HepG2 (cell line): Measurements from ENCODE around the gene PLCL1. TPM values are rescaled to one million over a fixed set of nuclear protein-coding genes. Genes with fewer than 3 reads are reported as not detected.

Experiments used
- ATAC-seq: fragments of 200-7000 bp; cut with Tn5 transposase; 3 replicates; pipeline ENCODE4 v1.9.1; 2020; ENCODE audit warnings: mild to moderate bottlenecking, moderate library complexity
- BruUV-seq: library from RNA; stranded (reverse); fragments of 400-500 nt; replicated peaks from 2 replicates; lab custom pipeline; 2021; lab: Mats Ljungman, UMichigan
- CTCF ChIA-PET: fragments of 300-600 bp; formaldehyde crosslinking; extraction: SDS; loops from one replicate; lab custom pipeline; 2021; ENCODE audit warnings: low total read pairs, inconsistent platforms, low intra/inter-chr PET ratio; lab: Yijun Ruan, JAX
- POLR2A ChIA-PET: fragments of 350-600 bp; sonication (Branson Sonifier 250); formaldehyde crosslinking; loops from one replicate; lab custom pipeline; 2020; ENCODE audit warnings: antibody characterized with exemption, inconsistent platforms; lab: Yijun Ruan, JAX
- DNase-seq: peaks from one replicate; pipeline ENCODE4 v3.0.0-alpha.2; 2015; ENCODE audit warnings: low spot score
- FAIRE-seq: peaks from 3 replicates; lab custom pipeline; 2011; peaks lifted over from hg19 to GRCh38; lab: Jason Lieb, UNC
- H2AFZ ChIP-seq: one replicate; pipeline ENCODE4 v1.6.1; 2011; ENCODE audit warnings: low read length, inconsistent platforms
- H3K27ac ChIP-seq: fragments of 300-600 bp; 3 replicates; pipeline ENCODE4 v1.8.0; 2011; ENCODE audit warnings: mixed run types, mild to moderate bottlenecking, mixed read lengths, low read length, inconsistent platforms; ENCODE audit not compliant: insufficient read depth; ENCODE audit errors: extremely low read length
- H3K27me3 ChIP-seq, 2 experiments: fragments of 200-600 bp in 1 of 2; 2 replicates in 1 of 2; 3 replicates in 1 of 2; pipeline versions ENCODE4 v1.6.0 to v1.8.0; 2011; ENCODE audit warnings: low read length in 2 of 2, mild to moderate bottlenecking in 2 of 2, moderate library complexity in 2 of 2, inconsistent platforms in 1 of 2; ENCODE audit not compliant: insufficient read depth in 2 of 2, control insufficient read depth in 1 of 2
- H3K36me3 ChIP-seq, 2 experiments: fragments of 200-600 bp in 1 of 2; replicated peaks in 1 of 2; 2 replicates in 1 of 2; 3 replicates in 1 of 2; pipeline versions ENCODE4 v1.5.1 to v1.8.0; 2011; ENCODE audit warnings: low read length in 2 of 2, inconsistent platforms in 1 of 2; ENCODE audit not compliant: insufficient read depth in 2 of 2, control insufficient read depth in 1 of 2
- H3K4me1 ChIP-seq: 2 replicates; pipeline ENCODE4 v1.5.1; 2012; ENCODE audit warnings: low read length, inconsistent platforms; ENCODE audit not compliant: insufficient read depth
- H3K4me2 ChIP-seq: 2 replicates; pipeline ENCODE4 v1.6.0; 2011; ENCODE audit warnings: low read depth, low read length, inconsistent platforms
- H3K4me3 ChIP-seq, 3 experiments: fragments of 200-600 bp in 1 of 3; sonication (generic), shearing (Covaris generic) in 1 of 3; replicated peaks in 1 of 3; 2 replicates each; pipeline ENCODE4 v1.5.1; 2011 to 2016; ENCODE audit warnings: low read length in 3 of 3, inconsistent platforms in 2 of 3, low read depth in 2 of 3, mild to moderate bottlenecking in 2 of 3, control low read depth in 1 of 3, mixed read lengths in 1 of 3; ENCODE audit not compliant: insufficient read depth in 1 of 3
- H3K79me2 ChIP-seq: one replicate; pipeline ENCODE4 v1.6.1; 2011; ENCODE audit warnings: low read length, inconsistent platforms; ENCODE audit not compliant: insufficient read depth
- H3K9ac ChIP-seq: 2 replicates; pipeline ENCODE4 v1.6.0; 2011; ENCODE audit warnings: mild to moderate bottlenecking, low read depth, low read length, inconsistent platforms; ENCODE audit not compliant: insufficient read depth
- H3K9me3 ChIP-seq: 2 replicates; pipeline ENCODE4 v1.5.1; 2012; ENCODE audit warnings: mild to moderate bottlenecking, low read length
- H4K20me1 ChIP-seq: 2 replicates; pipeline ENCODE4 v1.6.0; 2011; ENCODE audit warnings: inconsistent platforms, mild to moderate bottlenecking, low read length, moderate library complexity; ENCODE audit not compliant: insufficient read depth
- ARID2 ChIP-seq: sonication (generic); formaldehyde crosslinking; IDR thresholded peaks from 2 replicates; pipeline ENCODE4 v1.8.1; 2022; ENCODE audit warnings: mild to moderate bottlenecking, missing genetic modification reagents, borderline replicate concordance
- KDM1A ChIP-seq: IDR thresholded peaks from 2 replicates; pipeline ENCODE4 v1.6.1; 2016; ENCODE audit warnings: missing compliant biosample characterization
- KLF11 ChIP-seq: IDR thresholded peaks from 2 replicates; pipeline ENCODE4 v1.6.1; 2016; ENCODE audit warnings: missing compliant biosample characterization
- MIXL1 ChIP-seq: IDR thresholded peaks from 2 replicates; pipeline ENCODE4 v1.6.1; 2016
- MTF2 ChIP-seq: sonication (generic); formaldehyde crosslinking; IDR thresholded peaks from 2 replicates; pipeline ENCODE4 v1.5.0; 2020; ENCODE audit warnings: missing genetic modification reagents, borderline replicate concordance
- NBN ChIP-seq: fragments of 450-650 bp; conservative IDR thresholded peaks from 2 replicates; pipeline ENCODE4 v1.6.1; 2017
- SKI ChIP-seq: fragments of 450-650 bp; IDR thresholded peaks from one replicate; pipeline ENCODE4 v1.6.1; 2018; ENCODE audit warnings: mild to moderate bottlenecking; ENCODE audit not compliant: partially characterized antibody
- STAT5B ChIP-seq: sonication (generic); formaldehyde crosslinking; IDR thresholded peaks from 2 replicates; pipeline ENCODE4 v1.4.0; 2020; ENCODE audit warnings: missing genetic modification reagents
- SUZ12 ChIP-seq: fragments of 150-350 bp; IDR thresholded peaks from 2 replicates; pipeline ENCODE4 v1.6.1; 2014; ENCODE audit warnings: low read depth, low read length
- TMF1 ChIP-seq: sonication (generic); formaldehyde crosslinking; IDR thresholded peaks from 2 replicates; pipeline ENCODE4 v1.8.1; 2022; ENCODE audit warnings: low read depth, missing genetic modification reagents
- ZNF20 ChIP-seq: sonication (generic); formaldehyde crosslinking; IDR thresholded peaks from 2 replicates; pipeline ENCODE4 v1.4.0; 2020; ENCODE audit warnings: mild to moderate bottlenecking, moderate library complexity, missing genetic modification reagents
- ZNF225 ChIP-seq: sonication (generic); formaldehyde crosslinking; IDR thresholded peaks from 2 replicates; pipeline ENCODE4 v1.4.0; 2020; ENCODE audit warnings: mild to moderate bottlenecking, missing genetic modification reagents
- ZNF260 ChIP-seq: sonication (generic); formaldehyde crosslinking; IDR thresholded peaks from 2 replicates; pipeline ENCODE4 v1.4.0; 2020; ENCODE audit warnings: missing genetic modification reagents, low read depth, mild to moderate bottlenecking, borderline replicate concordance
- ZNF343 ChIP-seq: sonication (generic); formaldehyde crosslinking; IDR thresholded peaks from 2 replicates; pipeline ENCODE4 v1.4.0; 2020; ENCODE audit warnings: mild to moderate bottlenecking, missing genetic modification reagents
- ZNF780A ChIP-seq: sonication (generic); formaldehyde crosslinking; IDR thresholded peaks from 2 replicates; pipeline ENCODE4 v1.8.0; 2022; ENCODE audit warnings: mild to moderate bottlenecking, missing genetic modification reagents, moderate library complexity
- ZNF788 ChIP-seq: sonication (generic); formaldehyde crosslinking; IDR thresholded peaks from 2 replicates; pipeline ENCODE4 v1.5.0; 2020; ENCODE audit warnings: mild to moderate bottlenecking, missing genetic modification reagents, borderline replicate concordance
- ZNF839 ChIP-seq: sonication (generic); formaldehyde crosslinking; IDR thresholded peaks from 2 replicates; pipeline ENCODE4 v1.4.0; 2020; ENCODE audit warnings: missing genetic modification reagents, mild to moderate bottlenecking, borderline replicate concordance
- ZNF879 ChIP-seq: sonication (generic); formaldehyde crosslinking; IDR thresholded peaks from 2 replicates; pipeline ENCODE4 v1.8.1; 2023; ENCODE audit warnings: missing genetic modification reagents
- WGBS: methylation state at CpG from one replicate; pipeline ENCODE4 v1.1.6; 2017; ENCODE audit warnings: low lambda C conversion rate; 5-methylcytosine and 5-hydroxymethylcytosine counted together
- in situ Hi-C: cut with HindIII; loops from 2 replicates; pipeline ENCODE4 v1.10.0; 2017; ENCODE audit warnings: low pct_unique_long_range_greater_than_20kb; ENCODE audit not compliant: extremely low pct_ligation_motif_present
- intact Hi-C: fragments of 100-400 bp; cut with micrococcal nuclease; formaldehyde crosslinking; loops from one replicate; pipeline ENCODE4 v1.10.0; 2022; ENCODE audit not compliant: unreplicated experiment
- polyA plus RNA-seq, 8 experiments: library from polyadenylated mRNA; depleted of rRNA in 3 of 8; stranded (reverse) in 7 of 8; unstranded in 1 of 8; fragments of >200 nt; fragmentation: Illumina TruSeq in 4 of 8; extraction: Trizol in 4 of 8; gene quantifications; 2 replicates each; pipeline versions ENCODE4 v1.2.1 to v1.2.3, GENCODE V29; 2011 to 2016; ENCODE audit warnings: low read depth in 4 of 8, missing spikeins in 1 of 8, mixed read lengths in 1 of 8; ENCODE audit not compliant: insufficient read depth in 1 of 8
- total RNA-seq, 5 experiments: library from RNA; depleted of rRNA; stranded (reverse); fragments of >200 nt; fragmentation: Illumina TruSeq; extraction: Trizol; gene quantifications; 2 replicates each; pipeline ENCODE4 v1.2.3, GENCODE V29; 2016; ENCODE audit warnings: low read depth in 1 of 5
- TF ChIP-seq, protein P1 (sequence below): sonication (generic); formaldehyde crosslinking; IDR thresholded peaks from 2 replicates; pipeline ENCODE4 v1.5.0; 2020; ENCODE audit warnings: missing genetic modification reagents
- TF ChIP-seq, protein P2 (sequence below): sonication (generic); formaldehyde crosslinking; IDR thresholded peaks from 2 replicates; pipeline ENCODE4 v1.4.0; 2020; ENCODE audit warnings: missing genetic modification reagents
- TF ChIP-seq, protein P3 (sequence below): IDR thresholded peaks from 2 replicates; pipeline ENCODE4 v1.6.1; 2016; ENCODE audit warnings: missing compliant biosample characterization, missing genetic modification reagents, borderline replicate concordance
- TF ChIP-seq, protein P4 (sequence below): IDR thresholded peaks from 2 replicates; pipeline ENCODE4 v1.6.1; 2016; ENCODE audit warnings: missing compliant biosample characterization, missing genetic modification reagents, borderline replicate concordance

PLCL1 gene
- total and polyA plus RNA-seq, 2 of the 13 experiments (the other 11 are each of a cell fraction or from before 2014, with no cell fraction given) = not detected

DNA sequence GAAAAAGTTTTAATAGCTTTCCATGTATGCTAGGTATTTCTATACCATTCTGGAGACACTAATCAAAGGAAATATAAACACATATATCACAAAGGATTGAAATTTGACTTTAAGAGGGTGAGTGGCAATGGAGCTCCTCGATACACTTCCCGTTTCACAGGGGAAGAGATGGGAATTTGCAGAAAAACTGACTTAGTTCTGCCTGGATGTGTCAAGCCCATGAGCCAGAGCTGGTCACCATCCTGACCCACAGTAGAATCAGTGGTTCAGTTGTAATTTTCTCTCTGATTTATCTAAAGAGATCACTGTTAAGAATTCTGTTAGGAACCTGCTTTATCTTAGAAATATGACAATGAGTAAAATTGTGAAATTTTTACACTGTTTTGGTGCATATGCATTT lies 34.2 kb downstream of the PLCL1 start (continued):
- TF ChIP-seq, protein P1, sequence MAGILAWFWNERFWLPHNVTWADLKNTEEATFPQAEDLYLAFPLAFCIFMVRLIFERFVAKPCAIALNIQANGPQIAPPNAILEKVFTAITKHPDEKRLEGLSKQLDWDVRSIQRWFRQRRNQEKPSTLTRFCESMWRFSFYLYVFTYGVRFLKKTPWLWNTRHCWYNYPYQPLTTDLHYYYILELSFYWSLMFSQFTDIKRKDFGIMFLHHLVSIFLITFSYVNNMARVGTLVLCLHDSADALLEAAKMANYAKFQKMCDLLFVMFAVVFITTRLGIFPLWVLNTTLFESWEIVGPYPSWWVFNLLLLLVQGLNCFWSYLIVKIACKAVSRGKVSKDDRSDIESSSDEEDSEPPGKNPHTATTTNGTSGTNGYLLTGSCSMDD (CRISPR knock-in tag) = no peak
- TF ChIP-seq ZNF260 = no peak
- TF ChIP-seq ZNF20 (CRISPR knock-in tag) = no peak
- TF ChIP-seq ZNF788 (CRISPR knock-in tag) = no peak
- no peak for TF ChIP-seq ZNF343 (CRISPR knock-in tag)
- TF ChIP-seq ZNF879 (CRISPR knock-in tag) = no peak
- TF ChIP-seq MIXL1 = no peak
- no peak for TF ChIP-seq TMF1 (CRISPR knock-in tag)
- TF ChIP-seq ZNF780A = no peak

DNA sequence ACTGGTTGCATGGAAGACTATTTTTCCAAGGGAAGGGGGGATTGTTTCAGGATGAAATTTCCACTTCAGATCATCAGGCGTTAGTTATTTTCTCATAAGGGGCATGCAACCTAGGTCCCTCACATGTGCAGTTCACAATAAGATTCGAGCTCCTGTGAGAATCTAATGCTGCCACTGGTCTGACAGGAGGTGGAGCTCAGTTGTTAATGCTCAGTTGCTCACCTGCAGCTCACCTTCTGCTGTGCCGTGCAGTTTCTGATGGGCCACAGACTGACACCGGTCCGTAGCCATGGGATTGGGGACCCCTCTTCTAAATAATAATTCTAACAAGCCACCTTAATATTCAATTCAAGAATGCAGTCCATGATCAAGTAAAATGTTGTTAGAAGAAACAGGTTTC lies 34.9 kb downstream of the PLCL1 start:
- H3K79me2 ChIP-seq = no peaks in the 10 kb centered on the region
- DNase-seq (no peak), FAIRE-seq (no peak), ATAC-seq (no peak)
- H3K9ac ChIP-seq = no peak overlapping the region
- peaks cover 0 to 3% of the 10 kb centered on the region in 2 experiments; a peak in 1 of 5 replicates for H3K27me3 ChIP-seq
- no peaks in the 10 kb centered on the region for H4K20me1 ChIP-seq
- no peak overlapping the region for H2AFZ ChIP-seq
- POLR2A ChIA-PET = no interaction called here
- no peak overlapping the region for H3K4me3 ChIP-seq
- no TSS peak for BruUV-seq
- in situ Hi-C loops = no loop called here
- no peak overlapping the region for H3K27ac ChIP-seq
- H3K4me2 ChIP-seq = no peak overlapping the region
- CTCF ChIA-PET = no interaction called here
- no peaks in the 10 kb centered on the region for H3K9me3 ChIP-seq
- 0% methylated on average over 5 of the region's 5 CpGs for WGBS
- H3K36me3 ChIP-seq = no peaks in the 10 kb centered on the region
- intact Hi-C loops = no loop called here
- H3K4me1 ChIP-seq = no peaks in the 10 kb centered on the region
- TF ChIP-seq STAT5B (CRISPR knock-in tag) (no peak), ARID2 (CRISPR knock-in tag) (no peak), SKI (no peak), KLF11 (CRISPR knock-in tag) (no peak), ZNF839 (CRISPR knock-in tag) (no peak), ZNF225 (no peak), SUZ12 (no peak), MTF2 (no peak), KDM1A (CRISPR knock-in tag) (no peak), NBN (no peak)
- TF ChIP-seq, protein P2, sequence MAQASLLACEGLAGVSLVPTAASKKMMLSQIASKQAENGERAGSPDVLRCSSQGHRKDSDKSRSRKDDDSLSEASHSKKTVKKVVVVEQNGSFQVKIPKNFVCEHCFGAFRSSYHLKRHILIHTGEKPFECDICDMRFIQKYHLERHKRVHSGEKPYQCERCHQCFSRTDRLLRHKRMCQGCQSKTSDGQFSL (CRISPR knock-in tag) = no peak
- TF ChIP-seq, protein P3, sequence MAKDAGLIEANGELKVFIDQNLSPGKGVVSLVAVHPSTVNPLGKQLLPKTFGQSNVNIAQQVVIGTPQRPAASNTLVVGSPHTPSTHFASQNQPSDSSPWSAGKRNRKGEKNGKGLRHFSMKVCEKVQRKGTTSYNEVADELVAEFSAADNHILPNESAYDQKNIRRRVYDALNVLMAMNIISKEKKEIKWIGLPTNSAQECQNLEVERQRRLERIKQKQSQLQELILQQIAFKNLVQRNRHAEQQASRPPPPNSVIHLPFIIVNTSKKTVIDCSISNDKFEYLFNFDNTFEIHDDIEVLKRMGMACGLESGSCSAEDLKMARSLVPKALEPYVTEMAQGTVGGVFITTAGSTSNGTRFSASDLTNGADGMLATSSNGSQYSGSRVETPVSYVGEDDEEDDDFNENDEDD = no peak
- TF ChIP-seq, protein P4, sequence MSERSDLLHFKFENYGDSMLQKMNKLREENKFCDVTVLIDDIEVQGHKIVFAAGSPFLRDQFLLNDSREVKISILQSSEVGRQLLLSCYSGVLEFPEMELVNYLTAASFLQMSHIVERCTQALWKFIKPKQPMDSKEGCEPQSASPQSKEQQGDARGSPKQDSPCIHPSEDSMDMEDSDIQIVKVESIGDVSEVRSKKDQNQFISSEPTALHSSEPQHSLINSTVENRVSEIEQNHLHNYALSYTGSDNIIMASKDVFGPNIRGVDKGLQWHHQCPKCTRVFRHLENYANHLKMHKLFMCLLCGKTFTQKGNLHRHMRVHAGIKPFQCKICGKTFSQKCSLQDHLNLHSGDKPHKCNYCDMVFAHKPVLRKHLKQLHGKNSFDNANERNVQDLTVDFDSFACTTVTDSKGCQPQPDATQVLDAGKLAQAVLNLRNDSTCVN = no peak
